Measurements from ENCODE around the gene WDR70.

The WDR70 gene

GRCh38 chr5:37552161-37552560 lies 173.0 kb downstream of the WDR70 start:
- peak overlapping the region; percentile 86 for H3K4me2 ChIP-seq (ENCODE audit: low read depth, low read length, poor library complexity, severe bottlenecking)
- no peaks in the 10 kb centered on the region for H3K27me3 ChIP-seq (ENCODE audit: insufficient read depth, low read length, poor library complexity, severe bottlenecking)
- no peaks in the 10 kb centered on the region for H3K79me2 ChIP-seq (ENCODE audit: insufficient read depth, low read length)
- peak overlapping the region; percentile 79 for H3K9ac ChIP-seq (ENCODE audit: low read depth, low read length, poor library complexity, severe bottlenecking)
- H2AFZ ChIP-seq (ENCODE audit: low read length): no peak overlapping the region
- H3K9me3 ChIP-seq (ENCODE audit: insufficient read depth, low read depth, low read length): peaks cover 16% of the 10 kb centered on the region; the same call in 1 of the 2 replicates
- H3K4me3 ChIP-seq (ENCODE audit: low read length, poor library complexity, severe bottlenecking): peak overlapping the region; percentile 72
- H3K9me2 ChIP-seq (replicated peaks; ENCODE audit: low read depth, low read length): no peaks in the 10 kb centered on the region
- peaks cover 28% of the 10 kb centered on the region for H3F3A ChIP-seq (ENCODE audit: low read depth)
- TF ChIP-seq EZH2phosphoT487 (IDR thresholded peaks at IDR 0.05; ENCODE audit: borderline replicate concordance): no peak
- TF ChIP-seq, protein P1, sequence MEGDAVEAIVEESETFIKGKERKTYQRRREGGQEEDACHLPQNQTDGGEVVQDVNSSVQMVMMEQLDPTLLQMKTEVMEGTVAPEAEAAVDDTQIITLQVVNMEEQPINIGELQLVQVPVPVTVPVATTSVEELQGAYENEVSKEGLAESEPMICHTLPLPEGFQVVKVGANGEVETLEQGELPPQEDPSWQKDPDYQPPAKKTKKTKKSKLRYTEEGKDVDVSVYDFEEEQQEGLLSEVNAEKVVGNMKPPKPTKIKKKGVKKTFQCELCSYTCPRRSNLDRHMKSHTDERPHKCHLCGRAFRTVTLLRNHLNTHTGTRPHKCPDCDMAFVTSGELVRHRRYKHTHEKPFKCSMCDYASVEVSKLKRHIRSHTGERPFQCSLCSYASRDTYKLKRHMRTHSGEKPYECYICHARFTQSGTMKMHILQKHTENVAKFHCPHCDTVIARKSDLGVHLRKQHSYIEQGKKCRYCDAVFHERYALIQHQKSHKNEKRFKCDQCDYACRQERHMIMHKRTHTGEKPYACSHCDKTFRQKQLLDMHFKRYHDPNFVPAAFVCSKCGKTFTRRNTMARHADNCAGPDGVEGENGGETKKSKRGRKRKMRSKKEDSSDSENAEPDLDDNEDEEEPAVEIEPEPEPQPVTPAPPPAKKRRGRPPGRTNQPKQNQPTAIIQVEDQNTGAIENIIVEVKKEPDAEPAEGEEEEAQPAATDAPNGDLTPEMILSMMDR (conservative IDR thresholded peaks at IDR 0.05; ENCODE audit: low read length): no peak
- peaks cover 34% of the 10 kb centered on the region for H3K4me1 ChIP-seq (ENCODE audit: insufficient read depth, low read length, poor library complexity, severe bottlenecking)
- H4K20me1 ChIP-seq (ENCODE audit: insufficient read depth, low read length, poor library complexity, severe bottlenecking): no peaks in the 10 kb centered on the region
- H3K36me3 ChIP-seq (ENCODE audit: insufficient read depth, low read length): no peaks in the 10 kb centered on the region; the same call in 1 of the 2 replicates

DNA sequence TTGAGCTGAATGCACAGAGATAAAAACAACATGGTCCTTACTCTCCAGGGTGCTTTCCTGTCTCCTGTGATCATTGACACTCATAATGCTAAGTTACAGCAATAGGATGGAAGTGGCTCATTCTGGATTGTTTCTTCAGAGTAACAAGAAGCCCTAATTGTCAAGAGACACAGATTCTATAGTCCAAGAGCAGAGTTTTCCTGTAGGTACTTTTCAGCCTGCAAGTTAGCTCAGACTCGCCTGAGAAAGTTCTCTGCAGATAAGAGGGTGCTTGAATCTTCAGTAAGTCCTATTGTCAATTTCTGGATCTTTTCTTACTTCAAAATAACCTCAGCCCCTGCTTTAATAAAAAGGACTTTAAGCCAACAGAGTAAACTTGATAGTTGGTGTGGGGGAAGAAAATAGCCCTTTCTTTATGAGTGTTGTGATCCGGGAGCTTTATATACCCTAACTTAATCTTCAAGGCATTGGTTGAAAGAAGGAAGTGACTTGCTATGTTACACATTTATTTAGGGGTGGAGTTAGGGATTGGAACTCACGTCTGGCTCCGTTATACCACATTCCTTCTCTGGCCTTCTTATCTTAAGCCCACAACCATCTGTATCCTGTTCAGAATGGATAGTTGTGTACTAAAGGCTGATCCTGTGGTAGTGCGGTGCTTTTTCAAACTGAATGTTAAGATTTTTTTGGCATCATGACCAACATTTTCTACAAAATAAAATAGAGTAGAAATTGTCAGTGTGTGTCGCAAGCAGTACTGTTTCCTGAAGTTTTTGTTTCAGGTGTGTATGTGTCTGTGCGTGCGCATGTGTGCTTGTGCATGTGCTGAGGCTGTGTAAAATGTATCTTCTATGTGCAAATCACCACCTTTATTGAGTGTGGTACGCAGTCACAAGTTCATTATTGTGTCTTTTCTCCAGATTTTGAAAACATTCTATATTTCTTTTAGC lies 173.9 kb downstream of the WDR70 start:
- H3K9ac ChIP-seq (ENCODE audit: low read depth, low read length, poor library complexity, severe bottlenecking): peak overlapping the region; percentile 79
- TF ChIP-seq, protein P1 (conservative IDR thresholded peaks at IDR 0.05; ENCODE audit: low read length): no peak
- no peak for TF ChIP-seq EZH2phosphoT487 (IDR thresholded peaks at IDR 0.05; ENCODE audit: borderline replicate concordance)
- peak overlapping the region; percentile 86 for H3K4me2 ChIP-seq (ENCODE audit: low read depth, low read length, poor library complexity, severe bottlenecking)

GRCh38 chr5:37553720-37554404 lies 174.7 kb downstream of the WDR70 start:
- Histone ChIP-seq H3K9me3 (ENCODE audit: insufficient read depth, low read depth, low read length) (peaks cover 16% of the 10 kb centered on the region; the same call in 1 of the 2 replicates), H3K9me2 (replicated peaks; ENCODE audit: low read depth, low read length) (no peaks in the 10 kb centered on the region), H3K4me3 (ENCODE audit: low read length, poor library complexity, severe bottlenecking) (peak overlapping the region; percentile 72), H3K9ac (ENCODE audit: low read depth, low read length, poor library complexity, severe bottlenecking) (peak overlapping the region; percentile 58), H3K36me3 (ENCODE audit: insufficient read depth, low read length) (no peaks in the 10 kb centered on the region; the same call in 1 of the 2 replicates), H2AFZ (ENCODE audit: low read length) (no peak overlapping the region), H3K27me3 (ENCODE audit: insufficient read depth, low read length, poor library complexity, severe bottlenecking) (no peaks in the 10 kb centered on the region), H3K4me1 (ENCODE audit: insufficient read depth, low read length, poor library complexity, severe bottlenecking) (peaks cover 34% of the 10 kb centered on the region), H3K79me2 (ENCODE audit: insufficient read depth, low read length) (no peaks in the 10 kb centered on the region), H4K20me1 (ENCODE audit: insufficient read depth, low read length, poor library complexity, severe bottlenecking) (no peaks in the 10 kb centered on the region), H3K4me2 (ENCODE audit: low read depth, low read length, poor library complexity, severe bottlenecking) (peak overlapping the region; percentile 86), H3F3A (ENCODE audit: low read depth) (peaks cover 28% of the 10 kb centered on the region)
- TF ChIP-seq, protein P1 (conservative IDR thresholded peaks at IDR 0.05; ENCODE audit: low read length): no peak
- TF ChIP-seq EZH2phosphoT487 (IDR thresholded peaks at IDR 0.05; ENCODE audit: borderline replicate concordance): no peak

More for the DNA sequence above, 173.9 kb downstream of the WDR70 start:
- Histone ChIP-seq H3K4me1 (ENCODE audit: insufficient read depth, low read length, poor library complexity, severe bottlenecking) (peaks cover 34% of the 10 kb centered on the region), H4K20me1 (ENCODE audit: insufficient read depth, low read length, poor library complexity, severe bottlenecking) (no peaks in the 10 kb centered on the region), H3F3A (ENCODE audit: low read depth) (peaks cover 28% of the 10 kb centered on the region), H2AFZ (ENCODE audit: low read length) (peak overlapping the region; percentile 25; the same call in 1 of the 2 replicates), H3K27me3 (ENCODE audit: insufficient read depth, low read length, poor library complexity, severe bottlenecking) (no peaks in the 10 kb centered on the region), H3K9me3 (ENCODE audit: insufficient read depth, low read depth, low read length) (peaks cover 16% of the 10 kb centered on the region; the same call in 1 of the 2 replicates), H3K36me3 (ENCODE audit: insufficient read depth, low read length) (no peaks in the 10 kb centered on the region; the same call in 1 of the 2 replicates), H3K79me2 (ENCODE audit: insufficient read depth, low read length) (no peaks in the 10 kb centered on the region), H3K9me2 (replicated peaks; ENCODE audit: low read depth, low read length) (no peaks in the 10 kb centered on the region), H3K4me3 (ENCODE audit: low read length, poor library complexity, severe bottlenecking) (peak overlapping the region; percentile 72)

Data from Loucy (cell line).